ENCODE results near the gene SF1.
A peak's percentile ranks its signal among the peaks of the same experiment; 100 is the strongest.

SF1 gene

GRCh38 chr11:64796047-64796756, 17.9 kb upstream of the SF1 start:
- Mint-ChIP-seq H3K27me3 (no peaks in the 10 kb centered on the region), H3K4me1 (peaks cover 50 to 66% of the 10 kb centered on the region in 2 donors), H3K36me3 (peaks cover 51 to 73% of the 10 kb centered on the region in 2 donors), H3K27ac (peak overlapping the region; percentile 51), H3K9me3 (no peaks in the 10 kb centered on the region), H3K4me3 (no peak overlapping the region)
- no peak for DNase-seq
- no peak for ATAC-seq (replicated peaks)

GRCh38 chr11:64794526-64794925, 16.2 kb upstream of the SF1 start:
- Mint-ChIP-seq H3K4me1 (peaks cover 33 to 49% of the 10 kb centered on the region in 2 donors), H3K36me3 (peaks cover 47 to 69% of the 10 kb centered on the region in 2 donors), H3K27ac (peak overlapping the region; percentile 72), H3K9me3 (no peaks in the 10 kb centered on the region), H3K27me3 (no peaks in the 10 kb centered on the region), H3K4me3 (no peak overlapping the region)
- no peak for DNase-seq
- no peak for ATAC-seq (replicated peaks)

GRCh38 chr11:64793271-64794160, 15.2 kb upstream of the SF1 start:
- DNase-seq (no peak), ATAC-seq (replicated peaks) (no peak)
- Mint-ChIP-seq H3K9me3 (no peaks in the 10 kb centered on the region), H3K27me3 (no peaks in the 10 kb centered on the region), H3K27ac (peak overlapping the region; percentile 78), H3K4me3 (no peak overlapping the region), H3K4me1 (peaks cover 26 to 39% of the 10 kb centered on the region in 2 donors), H3K36me3 (peaks cover 40 to 64% of the 10 kb centered on the region in 2 donors)

- Mint-ChIP-seq H3K36me3 (peaks cover 43 to 66% of the 10 kb centered on the region in 2 donors), H3K27ac (no peak overlapping the region), H3K4me1 (peaks cover 30 to 44% of the 10 kb centered on the region in 2 donors), H3K9me3 (no peaks in the 10 kb centered on the region), H3K4me3 (no peak overlapping the region), H3K27me3 (no peaks in the 10 kb centered on the region)
- ATAC-seq (replicated peaks) (no peak), DNase-seq (no peak)
Measured at GRCh38 chr11:64792482-64792881, 14.1 kb upstream of the SF1 start.

- no peak for ATAC-seq (replicated peaks)
- Mint-ChIP-seq H3K4me1 (peaks cover 30 to 42% of the 10 kb centered on the region in 2 donors), H3K27ac (peak overlapping the region; percentile 47), H3K9me3 (no peaks in the 10 kb centered on the region), H3K36me3 (peaks cover 41 to 61% of the 10 kb centered on the region in 2 donors), H3K27me3 (no peaks in the 10 kb centered on the region), H3K4me3 (no peak overlapping the region)
- DNase-seq: no peak
Measured at GRCh38 chr11:64791781-64792291, 13.5 kb upstream of the SF1 start.

GRCh38 chr11:64790205-64791095, 12.1 kb upstream of the SF1 start:
- no peak overlapping the region for H3K4me3 Mint-ChIP-seq
- H3K27ac Mint-ChIP-seq: peak overlapping the region; percentile 47
- peaks cover 20 to 28% of the 10 kb centered on the region in 2 donors for H3K4me1 Mint-ChIP-seq
- no peaks in the 10 kb centered on the region for H3K27me3 Mint-ChIP-seq
- no peak for DNase-seq
- no peak for ATAC-seq (replicated peaks)
- H3K9me3 Mint-ChIP-seq: no peaks in the 10 kb centered on the region
- peaks cover 29 to 48% of the 10 kb centered on the region in 2 donors for H3K36me3 Mint-ChIP-seq

GRCh38 chr11:64789331-64790204, 11.2 kb upstream of the SF1 start:
- DNase-seq (no peak), ATAC-seq (replicated peaks) (no peak)
- H3K4me3 Mint-ChIP-seq: no peak overlapping the region
- H3K36me3 Mint-ChIP-seq: peaks cover 25 to 48% of the 10 kb centered on the region in 2 donors
- H3K27ac Mint-ChIP-seq: peak overlapping the region; percentile 6
- no peaks in the 10 kb centered on the region for H3K9me3 Mint-ChIP-seq
- H3K4me1 Mint-ChIP-seq: peaks cover 14 to 21% of the 10 kb centered on the region in 2 donors
- no peaks in the 10 kb centered on the region for H3K27me3 Mint-ChIP-seq

- Mint-ChIP-seq H3K9me3 (no peaks in the 10 kb centered on the region), H3K4me1 (peaks cover 5 to 11% of the 10 kb centered on the region in 2 donors), H3K36me3 (peaks cover 23 to 39% of the 10 kb centered on the region in 2 donors), H3K27ac (peak overlapping the region; percentile 31), H3K4me3 (no peak overlapping the region), H3K27me3 (no peaks in the 10 kb centered on the region)
- DNase-seq (no peak), ATAC-seq (replicated peaks) (peak; percentile 6)
Measured at GRCh38 chr11:64788321-64789215, 10.2 kb upstream of the SF1 start.

- peak; percentile 53 for DNase-seq
- Mint-ChIP-seq H3K36me3 (peaks cover 22 to 33% of the 10 kb centered on the region in 2 donors), H3K4me1 (peaks cover 6 to 9% of the 10 kb centered on the region in 2 donors), H3K27ac (peak overlapping the region; percentile 10), H3K27me3 (no peaks in the 10 kb centered on the region), H3K4me3 (no peak overlapping the region), H3K9me3 (no peaks in the 10 kb centered on the region)
- peak; percentile 77 to 79 for ATAC-seq (replicated peaks)
Measured at GRCh38 chr11:64787526-64788320, 9.4 kb upstream of the SF1 start.

- Mint-ChIP-seq H3K4me3 (no peak overlapping the region), H3K36me3 (peaks cover 15 to 24% of the 10 kb centered on the region in 2 donors), H3K27ac (no peak overlapping the region), H3K9me3 (no peaks in the 10 kb centered on the region), H3K4me1 (peaks cover 6 to 16% of the 10 kb centered on the region in 2 donors), H3K27me3 (no peaks in the 10 kb centered on the region)
- no peak for DNase-seq
- no peak for ATAC-seq (replicated peaks)
Measured at GRCh38 chr11:64786308-64786707, 8.0 kb upstream of the SF1 start.

GRCh38 chr11:64784813-64785581, 6.7 kb upstream of the SF1 start:
- Mint-ChIP-seq H3K27me3 (no peaks in the 10 kb centered on the region), H3K4me1 (peaks cover 6 to 21% of the 10 kb centered on the region in 2 donors), H3K4me3 (no peak overlapping the region), H3K9me3 (no peaks in the 10 kb centered on the region), H3K36me3 (peaks cover 7 to 16% of the 10 kb centered on the region in 2 donors), H3K27ac (no peak overlapping the region)
- no peak for DNase-seq
- ATAC-seq (replicated peaks): no peak
